Measurements from ENCODE around the gene FCHSD2.

The FCHSD2 gene

GRCh38 chr11:73171436-73172161 lies 29.5 kb upstream of the FCHSD2 start:
- no peak for DNase-seq

- DNase-seq, result no peak
Observed at GRCh38 chr11:73170140-73170539, 28.0 kb upstream of the FCHSD2 start.

- DNase-seq, result no peak
Observed at GRCh38 chr11:73168925-73169579, 26.9 kb upstream of the FCHSD2 start.

GRCh38 chr11:73167363-73167954 lies 25.3 kb upstream of the FCHSD2 start:
- DNase-seq, result no peak

GRCh38 chr11:73164803-73165540 lies 22.9 kb upstream of the FCHSD2 start:
- no peak for DNase-seq

- DNase-seq, result no peak
Observed at GRCh38 chr11:73163638-73164174, 21.6 kb upstream of the FCHSD2 start.

GRCh38 chr11:73162196-73162740 lies 20.1 kb upstream of the FCHSD2 start:
- no peak for DNase-seq

GRCh38 chr11:73160005-73160760 lies 18.1 kb upstream of the FCHSD2 start:
- no peak for DNase-seq

GRCh38 chr11:73159297-73159696 lies 17.2 kb upstream of the FCHSD2 start:
- no peak for DNase-seq

GRCh38 chr11:73158356-73159051 lies 16.4 kb upstream of the FCHSD2 start:
- DNase-seq, result no peak

GRCh38 chr11:73157101-73158010 lies 15.2 kb upstream of the FCHSD2 start:
- no peak for DNase-seq

GRCh38 chr11:73156686-73157085 lies 14.6 kb upstream of the FCHSD2 start:
- no peak for DNase-seq

GRCh38 chr11:73156114-73156513 lies 14.0 kb upstream of the FCHSD2 start:
- DNase-seq, result no peak

GRCh38 chr11:73155102-73155501 lies 13.0 kb upstream of the FCHSD2 start:
- no peak for DNase-seq

GRCh38 chr11:73154178-73154577 lies 12.1 kb upstream of the FCHSD2 start:
- peak; percentile 17 for DNase-seq

GRCh38 chr11:73152861-73153483 lies 10.9 kb upstream of the FCHSD2 start:
- peak; percentile 28 for DNase-seq

GRCh38 chr11:73152086-73152853 lies 10.2 kb upstream of the FCHSD2 start:
- no peak for DNase-seq

GRCh38 chr11:73151416-73151815 lies 9.3 kb upstream of the FCHSD2 start:
- DNase-seq, result no peak

- DNase-seq, result no peak
Observed at GRCh38 chr11:73149105-73149504, 7.0 kb upstream of the FCHSD2 start.

Data from NK-92 treated with Interleukin-12 subunit alpha and Interleukin-12 subunit beta, amount 100 ng/mL, for 24 hours (cell line).